ENCODE results near the gene GLIS1.

DNA sequence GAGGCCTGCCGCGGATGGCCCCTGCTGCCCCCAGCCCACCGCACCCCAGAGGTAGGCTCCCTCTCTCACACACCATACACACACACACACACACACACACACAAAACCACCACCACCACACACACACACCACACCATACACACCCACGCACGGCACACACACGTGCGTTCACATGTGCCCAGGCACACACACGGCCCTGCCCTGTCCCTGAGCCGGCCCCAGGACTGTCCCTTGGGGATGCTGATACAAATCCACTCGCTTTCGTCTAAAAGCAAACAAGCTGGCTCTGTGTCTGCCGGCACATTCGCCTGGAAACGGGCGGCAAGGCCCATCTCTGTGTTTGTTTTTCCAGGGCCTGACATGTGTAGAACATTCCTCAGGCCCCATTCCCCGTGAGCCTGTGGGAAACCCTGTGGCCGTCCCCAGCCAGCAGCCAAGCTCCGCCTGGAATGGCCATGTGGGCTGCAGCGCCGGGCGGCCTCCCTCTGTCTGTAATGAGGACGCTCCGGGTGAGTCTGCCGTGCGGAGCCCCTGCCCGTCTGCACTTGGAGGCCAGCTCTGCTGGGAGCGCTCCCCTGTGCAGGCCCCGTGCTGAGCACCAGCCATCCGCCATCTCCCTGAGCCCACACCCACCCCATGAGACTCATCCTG, 212.4 kb downstream of the GLIS1 start:
- no peak for TF ChIP-seq POLR2A (IDR thresholded peaks at IDR 0.05)
- TF ChIP-seq, protein P1, sequence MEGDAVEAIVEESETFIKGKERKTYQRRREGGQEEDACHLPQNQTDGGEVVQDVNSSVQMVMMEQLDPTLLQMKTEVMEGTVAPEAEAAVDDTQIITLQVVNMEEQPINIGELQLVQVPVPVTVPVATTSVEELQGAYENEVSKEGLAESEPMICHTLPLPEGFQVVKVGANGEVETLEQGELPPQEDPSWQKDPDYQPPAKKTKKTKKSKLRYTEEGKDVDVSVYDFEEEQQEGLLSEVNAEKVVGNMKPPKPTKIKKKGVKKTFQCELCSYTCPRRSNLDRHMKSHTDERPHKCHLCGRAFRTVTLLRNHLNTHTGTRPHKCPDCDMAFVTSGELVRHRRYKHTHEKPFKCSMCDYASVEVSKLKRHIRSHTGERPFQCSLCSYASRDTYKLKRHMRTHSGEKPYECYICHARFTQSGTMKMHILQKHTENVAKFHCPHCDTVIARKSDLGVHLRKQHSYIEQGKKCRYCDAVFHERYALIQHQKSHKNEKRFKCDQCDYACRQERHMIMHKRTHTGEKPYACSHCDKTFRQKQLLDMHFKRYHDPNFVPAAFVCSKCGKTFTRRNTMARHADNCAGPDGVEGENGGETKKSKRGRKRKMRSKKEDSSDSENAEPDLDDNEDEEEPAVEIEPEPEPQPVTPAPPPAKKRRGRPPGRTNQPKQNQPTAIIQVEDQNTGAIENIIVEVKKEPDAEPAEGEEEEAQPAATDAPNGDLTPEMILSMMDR (IDR thresholded peaks at IDR 0.05 in 4 of 5, conservative IDR thresholded peaks at IDR 0.05 in 1 of 5): no peak
